HG03175 (cell line): Measurements from ENCODE around the gene PRRT2.

ENCODE experiments used
- ATAC-seq: cut with Tn5 transposase; IDR thresholded peaks from one replicate; pipeline ENCODE4 v1.9.1; 2021; ENCODE audit warnings: mild to moderate bottlenecking, moderate library complexity; ENCODE audit not compliant: unreplicated experiment

The PRRT2 gene

GRCh38 chr16:29811170-29811895 is 660 bp upstream of the PRRT2 start:
- ATAC-seq = peak; percentile 32

GRCh38 chr16:29812754-29813643 is 1.0 kb downstream of the PRRT2 start:
- ATAC-seq = no peak

- ATAC-seq = no peak
These were observed 1.9 kb downstream of the PRRT2 start for GRCh38 chr16:29813644-29814562.

- no peak for ATAC-seq
These were observed 2.6 kb downstream of the PRRT2 start for GRCh38 chr16:29814592-29814991.

GRCh38 chr16:29815032-29815721 is 3.2 kb downstream of the PRRT2 start:
- ATAC-seq = no peak

- ATAC-seq = peak; percentile 64
These were observed 4.0 kb downstream of the PRRT2 start, which contains the start of gene PAGR1 for GRCh38 chr16:29815793-29816693. Gene PAGR1 (plus strand): TSS chr16:29816152. CDS start chr16:29816526, 374 bp downstream.

GRCh38 chr16:29816694-29817441 is 4.9 kb downstream of the PRRT2 start:
- no peak for ATAC-seq

GRCh38 chr16:29818082-29818481 is 6.1 kb downstream of the PRRT2 start:
- ATAC-seq = no peak

- ATAC-seq = no peak
These were observed 7.5 kb downstream of the PRRT2 start for GRCh38 chr16:29819506-29819905.

- ATAC-seq = no peak
These were observed 8.3 kb downstream of the PRRT2 start, which contains the start of gene MVP for GRCh38 chr16:29820271-29820701. Gene MVP (plus strand): TSS chr16:29820462. CDS start chr16:29830550, 10,088 bp downstream.

- ATAC-seq = peak; percentile 51
These were observed 9.0 kb downstream of the PRRT2 start for GRCh38 chr16:29820730-29821642.

GRCh38 chr16:29821643-29822115 is 9.7 kb downstream of the PRRT2 start:
- ATAC-seq = no peak

GRCh38 chr16:29824589-29825144 is 12.7 kb downstream of the PRRT2 start:
- ATAC-seq = no peak

- ATAC-seq = no peak
These were observed 13.4 kb downstream of the PRRT2 start for GRCh38 chr16:29825145-29826044.

GRCh38 chr16:29826342-29826695 is 14.3 kb downstream of the PRRT2 start:
- no peak for ATAC-seq

- ATAC-seq = no peak
These were observed 18.8 kb downstream of the PRRT2 start for GRCh38 chr16:29830774-29831173.
